NOMO-1 treated with DMSO at 0.1 percent for 48 hours (cell line): ENCODE results near the gene SIGLEC9.

Experiments
- DNase-seq: peaks from one replicate; lab custom pipeline; 2025; ENCODE audit not compliant: unreplicated experiment; lab: John Stamatoyannopoulos, UW

Gene SIGLEC9

DNA sequence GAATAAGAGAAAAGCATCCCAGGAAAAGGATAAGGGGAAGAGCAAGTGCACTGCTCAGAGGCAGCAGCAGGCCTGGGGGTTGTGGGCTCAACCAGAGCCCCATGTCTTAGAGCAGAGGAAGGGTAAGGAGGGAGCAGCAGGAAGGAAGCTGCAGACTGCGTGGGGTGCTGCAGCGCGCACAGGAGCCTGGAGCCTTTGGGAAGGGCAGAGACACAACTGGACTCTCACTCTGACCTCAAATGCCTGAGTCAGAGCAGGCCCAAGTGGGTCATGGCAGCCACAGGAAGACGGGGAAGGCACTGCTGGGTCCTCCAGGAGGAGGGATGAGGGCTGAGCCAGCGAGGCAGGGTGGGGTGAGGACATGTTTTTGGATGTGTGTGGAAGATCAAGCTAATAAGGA, 49.0 kb downstream of the SIGLEC9 start:
- no peak for DNase-seq

DNA sequence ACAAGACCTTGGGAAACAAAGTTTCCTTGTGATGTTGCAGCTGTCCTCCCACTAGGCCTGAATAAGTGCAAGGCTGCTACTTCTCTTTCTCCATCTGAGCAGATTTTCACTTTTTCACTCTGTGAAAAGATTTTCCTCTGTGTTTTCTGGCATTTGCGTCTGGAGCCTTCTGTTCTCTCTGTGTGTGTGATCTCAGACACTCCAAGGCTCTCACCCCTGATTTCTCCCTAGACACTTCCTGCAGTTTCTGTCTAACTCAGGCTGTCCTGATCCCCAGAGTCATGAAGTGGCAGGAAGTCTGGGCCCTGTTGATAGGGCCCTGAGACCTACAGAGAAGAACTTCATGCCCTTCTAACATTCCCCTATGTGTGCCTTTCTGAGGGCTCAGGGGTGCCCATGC, 54.5 kb downstream of the SIGLEC9 start:
- no peak for DNase-seq
